ENCODE results near the gene KRTAP4-8.
"Not testable (repeated sequence)": the region's sequence is repeated elsewhere in the genome, so short reads cannot be mapped to it uniquely, and the experiment has no call there.

The KRTAP4-8 gene

GRCh38 chr17:41064301-41064700, 33.6 kb downstream of the KRTAP4-8 start:
- FAIRE-seq: no peak

GRCh38 chr17:41063449-41063848, 34.5 kb downstream of the KRTAP4-8 start:
- no peak for FAIRE-seq

- peak; percentile 93 for FAIRE-seq
These were observed 36.0 kb downstream of the KRTAP4-8 start for GRCh38 chr17:41061964-41062363.

- FAIRE-seq: no peak
These were observed 37.8 kb downstream of the KRTAP4-8 start, which contains the start of gene KRTAP2-3 for GRCh38 chr17:41060052-41060604. Gene KRTAP2-3, minus strand, starts transcription at chr17:41060114. Its CDS starts 64 bp downstream, at chr17:41060050.

- FAIRE-seq: peak; percentile 57
These were observed 38.5 kb downstream of the KRTAP4-8 start for GRCh38 chr17:41059276-41060051.

GRCh38 chr17:41058741-41059140, 39.2 kb downstream of the KRTAP4-8 start:
- FAIRE-seq: no peak

GRCh38 chr17:41057547-41057946, 40.4 kb downstream of the KRTAP4-8 start:
- no peak for FAIRE-seq

- not testable (repeated sequence) for FAIRE-seq
These were observed 42.8 kb downstream of the KRTAP4-8 start, which contains the start of gene KRTAP2-2 for GRCh38 chr17:41055130-41055529. Gene KRTAP2-2, minus strand, starts transcription at chr17:41055230. Its CDS starts 19 bp downstream, at chr17:41055211.

GRCh38 chr17:41054556-41054955, 43.4 kb downstream of the KRTAP4-8 start:
- not testable (repeated sequence) for FAIRE-seq

- no peak for FAIRE-seq
These were observed 43.9 kb downstream of the KRTAP4-8 start for GRCh38 chr17:41054025-41054424.

GRCh38 chr17:41052566-41052965, 45.4 kb downstream of the KRTAP4-8 start:
- no peak for FAIRE-seq

- FAIRE-seq: no peak
These were observed 48.8 kb downstream of the KRTAP4-8 start for GRCh38 chr17:41049110-41049509.

- FAIRE-seq: no peak
These were observed 49.5 kb downstream of the KRTAP4-8 start for GRCh38 chr17:41048441-41048840.
